ENCODE measurements around the gene WDR82. TPM values are rescaled to one million over a fixed set of nuclear protein-coding genes. Genes with fewer than 3 reads are reported as not detected.

WDR82 gene
- total RNA-seq, 2 donors from 2014 or later: 78.4 to 84.2 TPM

DNA sequence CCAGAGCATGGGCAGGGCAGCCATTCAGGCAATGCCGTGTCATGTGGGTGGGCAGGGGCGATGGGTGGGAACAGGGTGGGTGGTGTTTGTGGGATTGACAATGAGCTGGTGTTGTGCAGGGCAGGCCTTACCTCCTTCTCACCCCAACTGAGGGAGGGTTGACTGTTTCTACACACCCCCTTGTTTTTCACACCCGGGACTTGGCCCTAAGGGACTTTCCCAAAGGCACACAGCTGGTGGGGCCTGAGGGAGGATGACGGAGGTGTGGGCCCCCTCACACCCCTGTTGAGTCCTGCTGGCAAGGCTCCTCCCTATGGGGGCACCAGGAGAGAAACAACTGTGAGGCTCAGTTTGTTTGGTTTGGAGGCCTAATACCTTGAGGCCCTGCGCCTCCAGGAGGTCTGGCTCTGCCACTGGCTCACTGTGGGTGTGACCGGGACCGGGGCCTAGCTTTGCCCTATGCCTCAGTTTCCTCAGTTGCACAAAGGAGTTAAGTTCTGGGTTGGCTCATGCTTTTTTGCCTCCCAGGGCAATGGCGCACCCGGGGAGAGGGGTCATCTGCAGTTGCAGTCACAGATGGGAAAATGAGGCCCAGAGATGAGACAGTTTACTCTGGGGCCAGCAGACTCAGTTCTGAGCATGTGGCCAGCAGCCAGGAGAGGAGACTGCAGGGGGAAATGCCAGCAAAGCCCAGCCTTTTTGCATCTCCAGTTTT is 32.6 kb upstream of the WDR82 start:
- 86 to 87% methylated on average over 6 to 9 of the region's 9 CpGs for WGBS, 2 experiments (ENCODE audit: insufficient coverage in 1 of 2, insufficient read length in 1 of 2)
- no peaks in the 10 kb centered on the region for H3K27me3 ChIP-seq (ENCODE audit: control insufficient read depth, insufficient read depth, low read length, poor library complexity, severe bottlenecking)
- TF ChIP-seq, protein P1, sequence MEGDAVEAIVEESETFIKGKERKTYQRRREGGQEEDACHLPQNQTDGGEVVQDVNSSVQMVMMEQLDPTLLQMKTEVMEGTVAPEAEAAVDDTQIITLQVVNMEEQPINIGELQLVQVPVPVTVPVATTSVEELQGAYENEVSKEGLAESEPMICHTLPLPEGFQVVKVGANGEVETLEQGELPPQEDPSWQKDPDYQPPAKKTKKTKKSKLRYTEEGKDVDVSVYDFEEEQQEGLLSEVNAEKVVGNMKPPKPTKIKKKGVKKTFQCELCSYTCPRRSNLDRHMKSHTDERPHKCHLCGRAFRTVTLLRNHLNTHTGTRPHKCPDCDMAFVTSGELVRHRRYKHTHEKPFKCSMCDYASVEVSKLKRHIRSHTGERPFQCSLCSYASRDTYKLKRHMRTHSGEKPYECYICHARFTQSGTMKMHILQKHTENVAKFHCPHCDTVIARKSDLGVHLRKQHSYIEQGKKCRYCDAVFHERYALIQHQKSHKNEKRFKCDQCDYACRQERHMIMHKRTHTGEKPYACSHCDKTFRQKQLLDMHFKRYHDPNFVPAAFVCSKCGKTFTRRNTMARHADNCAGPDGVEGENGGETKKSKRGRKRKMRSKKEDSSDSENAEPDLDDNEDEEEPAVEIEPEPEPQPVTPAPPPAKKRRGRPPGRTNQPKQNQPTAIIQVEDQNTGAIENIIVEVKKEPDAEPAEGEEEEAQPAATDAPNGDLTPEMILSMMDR (conservative IDR thresholded peaks at IDR 0.05): no peak

DNA sequence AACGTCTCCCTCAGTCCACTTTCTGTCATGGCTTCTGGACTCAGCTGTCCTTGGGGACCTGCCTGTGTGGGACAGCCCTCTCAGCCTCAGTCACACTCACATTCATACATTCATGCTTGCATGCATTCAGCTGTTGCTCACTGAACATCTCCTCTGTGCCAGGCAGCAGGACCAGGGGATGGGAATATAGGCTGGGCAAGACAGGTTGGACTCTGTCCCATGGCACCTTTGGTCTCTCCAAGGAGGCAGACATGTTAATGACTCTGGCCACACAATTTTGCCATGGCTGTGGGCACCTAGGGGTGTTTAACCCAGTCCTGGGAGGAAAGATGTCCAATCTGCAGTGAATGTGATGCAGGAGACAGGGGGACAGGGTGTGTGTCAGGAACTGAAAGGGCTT is 29.9 kb upstream of the WDR82 start:
- Histone ChIP-seq H3K36me3 (ENCODE audit: control insufficient read depth, insufficient read depth, low read length) (no peaks in the 10 kb centered on the region), H3K27ac (ENCODE audit: low read depth, low read length) (no peak overlapping the region), H3K4me1 (ENCODE audit: control insufficient read depth, insufficient read depth, low read length) (no peaks in the 10 kb centered on the region), H3K9me3 (ENCODE audit: control insufficient read depth, low read length) (no peaks in the 10 kb centered on the region), H3K4me3 (ENCODE audit: low read length) (no peak overlapping the region), H3K9ac (ENCODE audit: extremely low read depth, low read length, poor library complexity, severe bottlenecking) (no peak overlapping the region), H3K27me3 (ENCODE audit: control insufficient read depth, insufficient read depth, low read length, poor library complexity, severe bottlenecking) (no peaks in the 10 kb centered on the region)
- Mint-ChIP-seq H3K36me3 (ENCODE audit: low read depth) (no peaks in the 10 kb centered on the region), H3K4me1 (peaks cover 3% of the 10 kb centered on the region), H3K27me3 (ENCODE audit: insufficient read depth) (peaks cover 12% of the 10 kb centered on the region), H3K27ac (no peak overlapping the region), H3K4me3 (no peak overlapping the region), H3K9me3 (no peaks in the 10 kb centered on the region)
- TF ChIP-seq, protein P1 (conservative IDR thresholded peaks at IDR 0.05): no peak
- WGBS, 2 experiments (ENCODE audit: insufficient coverage in 1 of 2, insufficient read length in 1 of 2): 58 to 82% methylated on average over 1 of the region's 1 CpG
- no peak for DNase-seq

More for the DNA sequence above, 32.6 kb upstream of the WDR82 start:
- peaks cover 19% of the 10 kb centered on the region for H3K27me3 Mint-ChIP-seq (ENCODE audit: insufficient read depth)
- DNase-seq: no peak
- H3K36me3 Mint-ChIP-seq (ENCODE audit: low read depth): no peaks in the 10 kb centered on the region
- Histone ChIP-seq H3K9me3 (ENCODE audit: control insufficient read depth, low read length) (no peaks in the 10 kb centered on the region), H3K4me3 (ENCODE audit: low read length) (no peak overlapping the region), H3K4me1 (ENCODE audit: control insufficient read depth, insufficient read depth, low read length) (no peaks in the 10 kb centered on the region), H3K36me3 (ENCODE audit: control insufficient read depth, insufficient read depth, low read length) (no peaks in the 10 kb centered on the region), H3K27ac (ENCODE audit: low read depth, low read length) (peak overlapping the region; percentile 97), H3K9ac (ENCODE audit: extremely low read depth, low read length, poor library complexity, severe bottlenecking) (no peak overlapping the region)
- no peak overlapping the region for H3K4me3 Mint-ChIP-seq
- no peak overlapping the region for H3K27ac Mint-ChIP-seq
- peaks cover 3% of the 10 kb centered on the region for H3K4me1 Mint-ChIP-seq
- H3K9me3 Mint-ChIP-seq: no peaks in the 10 kb centered on the region

DNA sequence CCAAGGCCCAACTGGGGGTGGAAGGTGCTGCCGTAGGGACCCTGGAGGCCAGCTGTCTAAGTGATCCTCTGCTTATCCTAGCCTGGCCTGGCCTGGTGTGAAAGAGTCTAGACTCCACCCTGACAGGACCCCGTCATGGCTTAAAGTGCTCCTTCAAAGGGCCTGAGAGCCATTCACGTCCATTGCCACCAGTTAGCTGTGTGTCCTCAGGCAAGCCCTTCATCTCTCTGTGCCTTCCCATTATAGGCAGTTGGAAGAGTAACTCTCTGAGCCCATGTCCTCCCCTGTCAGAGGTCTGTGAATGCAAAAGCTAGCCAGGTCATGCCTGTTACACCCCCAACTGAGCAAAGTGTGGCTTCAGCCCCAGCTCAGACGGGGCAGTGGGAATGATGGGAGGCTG is 28.5 kb upstream of the WDR82 start:
- no peaks in the 10 kb centered on the region for H3K9me3 ChIP-seq (ENCODE audit: control insufficient read depth, low read length)
- no peak overlapping the region for H3K27ac ChIP-seq (ENCODE audit: low read depth, low read length)
- H3K4me3 Mint-ChIP-seq: no peak overlapping the region
- no peak overlapping the region for H3K27ac Mint-ChIP-seq
- H3K4me3 ChIP-seq (ENCODE audit: low read length): no peak overlapping the region
- DNase-seq: no peak
- H3K36me3 ChIP-seq (ENCODE audit: control insufficient read depth, insufficient read depth, low read length): no peaks in the 10 kb centered on the region
- no peaks in the 10 kb centered on the region for H3K36me3 Mint-ChIP-seq (ENCODE audit: low read depth)
- H3K27me3 ChIP-seq (ENCODE audit: control insufficient read depth, insufficient read depth, low read length, poor library complexity, severe bottlenecking): no peaks in the 10 kb centered on the region
- no peaks in the 10 kb centered on the region for H3K9me3 Mint-ChIP-seq
- 71 to 80% methylated on average over 4 of the region's 4 CpGs for whole genome bisulfite sequencing, 2 experiments (ENCODE audit: insufficient coverage in 1 of 2, insufficient read length in 1 of 2)
- TF ChIP-seq, protein P1 (conservative IDR thresholded peaks at IDR 0.05): no peak
- H3K27me3 Mint-ChIP-seq (ENCODE audit: insufficient read depth): peaks cover 12% of the 10 kb centered on the region
- no peak overlapping the region for H3K9ac ChIP-seq (ENCODE audit: extremely low read depth, low read length, poor library complexity, severe bottlenecking)
- H3K4me1 ChIP-seq (ENCODE audit: control insufficient read depth, insufficient read depth, low read length): no peaks in the 10 kb centered on the region
- peaks cover 8% of the 10 kb centered on the region for H3K4me1 Mint-ChIP-seq

Measured in endodermal cell (in vitro differentiated cells).